ENCODE results near the gene TNS4. TPM values are rescaled to one million over a fixed set of nuclear protein-coding genes. Genes with fewer than 3 reads are reported as not detected.

Gene TNS4
- total RNA-seq, 2 donors from 2014 or later, result 0.89 to 2.5 TPM

DNA sequence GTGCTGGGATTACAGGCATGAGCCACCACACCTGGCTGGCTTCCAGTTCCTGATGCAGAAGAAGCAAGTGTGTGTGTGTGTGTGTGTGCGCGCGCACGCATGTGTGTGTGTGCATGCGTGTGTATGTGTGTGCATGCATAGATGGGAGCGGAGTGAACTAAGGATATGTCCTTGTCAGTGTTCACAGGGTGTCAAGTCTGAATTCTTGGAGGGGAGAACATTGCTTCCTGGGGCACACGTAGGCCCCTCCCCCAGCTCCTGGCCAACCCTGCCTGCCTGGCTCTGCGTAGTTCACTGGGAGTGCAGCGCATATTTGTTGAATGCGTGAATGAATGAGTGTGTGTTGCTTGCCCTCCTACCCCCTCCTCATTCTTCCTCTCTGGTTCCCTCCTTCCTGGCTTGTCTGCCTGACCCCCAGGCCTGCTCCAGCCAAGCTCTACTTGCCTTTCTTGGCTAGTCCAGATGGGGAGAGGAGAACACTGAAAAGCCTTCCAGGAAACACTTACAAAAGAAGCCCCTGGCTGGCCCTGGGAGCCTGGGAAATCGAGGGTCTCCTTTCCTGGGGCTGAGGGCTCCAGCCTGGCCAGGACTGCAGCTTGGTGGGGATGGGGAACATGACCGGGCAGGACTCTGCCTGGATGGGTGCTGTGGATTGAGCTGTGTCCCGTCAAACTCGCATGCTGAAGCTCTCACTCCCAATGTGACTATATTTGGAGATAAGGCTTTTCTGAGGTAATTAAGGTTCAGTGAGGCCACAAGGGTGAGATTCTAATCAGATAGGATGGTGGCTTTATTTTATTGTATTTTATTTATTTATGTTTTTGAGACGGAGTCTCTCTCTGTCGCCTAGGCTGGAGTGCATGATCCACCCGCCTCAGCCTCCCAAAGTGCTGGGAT lies 30.2 kb downstream of the TNS4 start:
- Mint-ChIP-seq H3K9me3 (peaks cover 18% of the 10 kb centered on the region), H3K27ac (peak overlapping the region; percentile 33), H3K4me1 (peaks cover 22% of the 10 kb centered on the region), H3K4me3 (no peak overlapping the region), H3K36me3 (ENCODE audit: low read depth) (peaks cover 6% of the 10 kb centered on the region), H3K27me3 (ENCODE audit: insufficient read depth) (peaks cover 2% of the 10 kb centered on the region)
- no peaks in the 10 kb centered on the region for H3K27me3 ChIP-seq (ENCODE audit: control insufficient read depth, insufficient read depth, low read length, poor library complexity, severe bottlenecking)
- no peak overlapping the region for H3K4me3 ChIP-seq (ENCODE audit: low read length)
- no peak overlapping the region for H3K27ac ChIP-seq (ENCODE audit: low read depth, low read length)
- DNase-seq, result no peak
- TF ChIP-seq, protein P1, sequence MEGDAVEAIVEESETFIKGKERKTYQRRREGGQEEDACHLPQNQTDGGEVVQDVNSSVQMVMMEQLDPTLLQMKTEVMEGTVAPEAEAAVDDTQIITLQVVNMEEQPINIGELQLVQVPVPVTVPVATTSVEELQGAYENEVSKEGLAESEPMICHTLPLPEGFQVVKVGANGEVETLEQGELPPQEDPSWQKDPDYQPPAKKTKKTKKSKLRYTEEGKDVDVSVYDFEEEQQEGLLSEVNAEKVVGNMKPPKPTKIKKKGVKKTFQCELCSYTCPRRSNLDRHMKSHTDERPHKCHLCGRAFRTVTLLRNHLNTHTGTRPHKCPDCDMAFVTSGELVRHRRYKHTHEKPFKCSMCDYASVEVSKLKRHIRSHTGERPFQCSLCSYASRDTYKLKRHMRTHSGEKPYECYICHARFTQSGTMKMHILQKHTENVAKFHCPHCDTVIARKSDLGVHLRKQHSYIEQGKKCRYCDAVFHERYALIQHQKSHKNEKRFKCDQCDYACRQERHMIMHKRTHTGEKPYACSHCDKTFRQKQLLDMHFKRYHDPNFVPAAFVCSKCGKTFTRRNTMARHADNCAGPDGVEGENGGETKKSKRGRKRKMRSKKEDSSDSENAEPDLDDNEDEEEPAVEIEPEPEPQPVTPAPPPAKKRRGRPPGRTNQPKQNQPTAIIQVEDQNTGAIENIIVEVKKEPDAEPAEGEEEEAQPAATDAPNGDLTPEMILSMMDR (conservative IDR thresholded peaks at IDR 0.05), result no peak
- 87 to 91% methylated on average over 4 to 15 of the region's 17 CpGs for WGBS, 2 experiments (ENCODE audit: insufficient coverage in 1 of 2, insufficient read length in 1 of 2)
- H3K9me3 ChIP-seq (ENCODE audit: control insufficient read depth, low read length), result peaks cover 14% of the 10 kb centered on the region
- no peaks in the 10 kb centered on the region for H3K36me3 ChIP-seq (ENCODE audit: control insufficient read depth, insufficient read depth, low read length)
- H3K4me1 ChIP-seq (ENCODE audit: control insufficient read depth, insufficient read depth, low read length), result peaks cover 3% of the 10 kb centered on the region
- no peak overlapping the region for H3K9ac ChIP-seq (ENCODE audit: extremely low read depth, low read length, poor library complexity, severe bottlenecking)

DNA sequence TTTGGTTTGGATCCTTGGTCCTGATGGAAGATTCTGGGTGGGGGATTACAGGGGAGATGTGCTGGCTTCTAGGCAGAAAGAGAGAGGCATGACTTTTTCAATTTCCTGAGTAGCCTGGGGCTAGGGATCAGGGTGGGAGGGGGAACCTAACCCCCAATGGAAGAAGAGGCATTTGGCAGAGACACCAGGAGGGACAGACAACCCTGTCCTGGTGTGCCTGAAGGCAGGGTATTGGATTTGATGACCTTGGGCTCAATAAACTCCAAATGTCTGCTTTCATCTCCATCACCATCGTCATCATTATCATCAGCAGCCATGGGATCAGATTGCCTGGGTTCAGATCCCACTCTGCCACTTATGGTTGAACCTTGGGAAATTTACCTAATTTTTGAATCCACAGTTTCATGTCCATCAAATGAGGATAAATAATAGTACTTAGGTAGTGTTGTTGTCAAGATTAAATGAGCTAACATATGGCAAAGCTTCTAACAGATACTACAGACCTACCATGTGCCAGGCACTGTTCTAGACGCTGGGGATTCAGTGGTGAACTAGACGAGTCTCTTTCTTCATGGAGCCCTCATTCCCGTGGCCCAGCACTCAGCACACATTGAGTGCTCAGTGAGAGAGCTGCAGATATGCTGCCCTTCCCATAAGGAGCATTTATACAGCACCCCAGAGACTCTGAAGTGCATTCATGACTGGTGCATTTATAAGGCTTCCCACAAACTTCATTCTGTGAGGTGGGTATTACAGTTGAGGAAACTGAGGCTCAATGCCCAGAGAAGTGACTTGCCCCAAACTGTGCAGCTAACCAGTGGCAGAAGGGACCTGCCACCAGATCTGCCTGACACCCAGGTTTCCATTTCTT lies 31.4 kb downstream of the TNS4 start:
- Mint-ChIP-seq H3K27ac (no peak overlapping the region), H3K9me3 (peaks cover 18% of the 10 kb centered on the region), H3K4me3 (no peak overlapping the region), H3K4me1 (peaks cover 18% of the 10 kb centered on the region), H3K27me3 (ENCODE audit: insufficient read depth) (peaks cover 2% of the 10 kb centered on the region), H3K36me3 (ENCODE audit: low read depth) (peaks cover 6% of the 10 kb centered on the region)
- WGBS, 2 experiments (ENCODE audit: insufficient coverage in 1 of 2, insufficient read length in 1 of 2), result 91 to 97% methylated on average over 4 of the region's 4 CpGs
- TF ChIP-seq, protein P1 (conservative IDR thresholded peaks at IDR 0.05), result no peak
- H3K9me3 ChIP-seq (ENCODE audit: control insufficient read depth, low read length), result peaks cover 14% of the 10 kb centered on the region
- H3K36me3 ChIP-seq (ENCODE audit: control insufficient read depth, insufficient read depth, low read length), result no peaks in the 10 kb centered on the region
- H3K27me3 ChIP-seq (ENCODE audit: control insufficient read depth, insufficient read depth, low read length, poor library complexity, severe bottlenecking), result no peaks in the 10 kb centered on the region
- H3K27ac ChIP-seq (ENCODE audit: low read depth, low read length), result no peak overlapping the region
- no peak overlapping the region for H3K9ac ChIP-seq (ENCODE audit: extremely low read depth, low read length, poor library complexity, severe bottlenecking)
- H3K4me1 ChIP-seq (ENCODE audit: control insufficient read depth, insufficient read depth, low read length), result no peaks in the 10 kb centered on the region
- no peak for DNase-seq
- no peak overlapping the region for H3K4me3 ChIP-seq (ENCODE audit: low read length)

DNA sequence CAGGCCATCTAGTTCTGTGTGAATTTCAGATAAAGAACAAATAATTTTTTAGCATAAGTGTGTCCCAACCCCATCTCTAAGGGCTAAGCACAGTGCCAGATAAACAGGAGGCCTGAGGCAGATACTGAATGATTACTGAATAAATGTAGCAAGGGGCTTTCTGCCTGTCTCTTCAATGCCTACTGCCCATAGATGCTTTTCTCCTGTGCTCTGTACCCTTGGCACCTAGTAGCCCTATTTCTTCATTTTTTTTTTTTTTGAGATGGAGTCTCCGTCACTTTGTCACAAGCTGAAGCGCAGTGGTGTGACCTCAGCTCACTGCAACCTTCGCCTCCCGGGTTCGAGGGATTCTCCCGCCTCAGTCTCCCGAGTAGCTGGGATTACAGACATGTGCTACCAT lies 32.9 kb downstream of the TNS4 start:
- Histone ChIP-seq H3K4me1 (ENCODE audit: control insufficient read depth, insufficient read depth, low read length) (no peaks in the 10 kb centered on the region), H3K9me3 (ENCODE audit: control insufficient read depth, low read length) (peaks cover 14% of the 10 kb centered on the region), H3K4me3 (ENCODE audit: low read length) (no peak overlapping the region), H3K9ac (ENCODE audit: extremely low read depth, low read length, poor library complexity, severe bottlenecking) (no peak overlapping the region), H3K27ac (ENCODE audit: low read depth, low read length) (no peak overlapping the region), H3K27me3 (ENCODE audit: control insufficient read depth, insufficient read depth, low read length, poor library complexity, severe bottlenecking) (no peaks in the 10 kb centered on the region), H3K36me3 (ENCODE audit: control insufficient read depth, insufficient read depth, low read length) (no peaks in the 10 kb centered on the region)
- Mint-ChIP-seq H3K9me3 (peaks cover 18% of the 10 kb centered on the region), H3K27me3 (ENCODE audit: insufficient read depth) (peaks cover 2% of the 10 kb centered on the region), H3K4me3 (no peak overlapping the region), H3K36me3 (ENCODE audit: low read depth) (peaks cover 6% of the 10 kb centered on the region), H3K27ac (no peak overlapping the region), H3K4me1 (peaks cover 8% of the 10 kb centered on the region)
- WGBS, 2 experiments (ENCODE audit: insufficient coverage in 1 of 2, insufficient read length in 1 of 2), result 80 to 96% methylated on average over 2 to 7 of the region's 7 CpGs
- TF ChIP-seq, protein P1 (conservative IDR thresholded peaks at IDR 0.05), result no peak
- DNase-seq, result no peak

Data from endodermal cell (in vitro differentiated cells).